GM21423 (cell line): Measurements from ENCODE around the gene SUPV3L1.
"Not testable (repeated sequence)": the region's sequence is repeated elsewhere in the genome, so short reads cannot be mapped to it uniquely, and the experiment has no call there.

ENCODE experiments used
- ATAC-seq: cut with Tn5 transposase; IDR thresholded peaks from one replicate; pipeline ENCODE4 v1.9.1; 2021; ENCODE audit warnings: mild to moderate bottlenecking, moderate library complexity; ENCODE audit not compliant: unreplicated experiment

Gene SUPV3L1

DNA sequence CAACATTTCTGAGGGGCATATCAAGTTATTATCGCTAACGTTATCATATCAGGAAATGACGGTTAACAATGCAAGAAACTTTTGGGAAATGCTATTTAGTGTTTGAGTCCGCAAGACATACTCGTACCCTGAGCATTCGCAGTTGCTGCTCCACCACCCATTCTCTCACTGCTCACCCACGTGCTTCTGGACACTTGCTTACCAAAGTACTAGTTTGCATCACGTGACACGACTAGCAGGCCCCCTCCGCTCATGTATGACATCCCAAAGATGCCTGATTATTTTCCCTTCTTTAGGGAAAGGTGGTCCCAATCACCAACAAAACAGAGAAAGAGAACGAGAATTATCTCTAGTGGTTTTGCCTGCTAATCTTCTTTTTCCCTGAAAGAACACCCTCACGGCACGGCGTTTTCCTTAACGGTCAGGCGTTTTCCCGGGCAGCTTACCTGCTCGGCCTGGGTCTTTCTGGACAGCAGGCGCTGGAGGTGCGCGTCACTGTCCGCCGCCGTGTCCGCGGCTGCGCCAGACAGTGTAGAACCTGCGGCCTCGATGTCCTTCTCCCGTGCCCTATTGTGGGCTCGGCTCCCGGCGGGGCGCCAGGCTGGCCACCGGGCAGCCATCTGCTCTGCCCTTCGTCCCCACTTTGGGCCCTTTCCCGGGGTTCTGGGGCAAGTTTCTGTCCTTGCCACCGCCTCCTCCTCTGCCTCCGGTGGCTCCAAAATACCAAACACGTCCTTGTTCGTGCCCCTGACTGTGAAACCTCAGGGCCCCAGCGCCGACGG lies at the start of gene SUPV3L1:
Gene SUPV3L1, plus strand, starts transcription at position 492 of the 782 bp plus-strand sequence. Its CDS starts 58 bp downstream, at position 550.
- ATAC-seq: peak; percentile 79

DNA sequence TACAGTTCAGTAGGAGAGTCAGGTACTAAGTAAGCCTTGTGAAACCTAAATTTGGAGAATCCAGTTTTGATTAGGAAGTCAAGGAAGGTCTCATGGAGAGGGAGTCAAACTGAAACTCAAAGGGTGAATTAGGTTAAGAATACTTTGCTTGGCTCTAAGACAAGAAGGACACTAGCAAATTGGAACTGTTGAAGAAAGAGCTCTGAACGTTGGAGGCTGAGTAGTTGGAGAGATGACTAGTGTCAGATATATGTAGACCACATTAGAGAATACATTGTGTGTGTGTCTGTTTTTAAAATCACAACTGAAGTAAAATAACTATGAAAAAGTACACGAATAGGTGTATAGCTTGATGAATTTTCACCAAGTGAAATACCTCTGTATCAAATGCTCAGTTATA lies 49.8 kb upstream of the SUPV3L1 start:
- no peak for ATAC-seq

DNA sequence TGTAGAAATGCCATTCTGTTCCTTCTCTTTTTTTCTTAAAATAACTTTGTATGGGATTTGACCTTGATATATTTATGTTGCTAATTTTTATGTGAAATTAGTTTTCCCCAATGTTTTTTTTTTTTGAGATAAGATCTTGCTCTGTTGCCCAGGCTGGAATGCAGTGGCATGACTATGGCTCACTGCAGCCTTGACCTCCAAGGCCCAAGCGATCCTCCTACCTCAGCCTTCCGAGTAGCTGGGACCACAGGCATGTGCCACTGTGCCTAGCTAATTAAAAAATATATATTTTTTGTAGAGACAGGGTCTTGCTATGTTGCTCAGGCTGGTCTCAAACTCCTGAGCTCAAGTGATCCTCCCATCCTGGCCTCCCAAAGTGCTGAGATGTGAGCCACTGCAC lies 40.1 kb upstream of the SUPV3L1 start:
- no peak for ATAC-seq

DNA sequence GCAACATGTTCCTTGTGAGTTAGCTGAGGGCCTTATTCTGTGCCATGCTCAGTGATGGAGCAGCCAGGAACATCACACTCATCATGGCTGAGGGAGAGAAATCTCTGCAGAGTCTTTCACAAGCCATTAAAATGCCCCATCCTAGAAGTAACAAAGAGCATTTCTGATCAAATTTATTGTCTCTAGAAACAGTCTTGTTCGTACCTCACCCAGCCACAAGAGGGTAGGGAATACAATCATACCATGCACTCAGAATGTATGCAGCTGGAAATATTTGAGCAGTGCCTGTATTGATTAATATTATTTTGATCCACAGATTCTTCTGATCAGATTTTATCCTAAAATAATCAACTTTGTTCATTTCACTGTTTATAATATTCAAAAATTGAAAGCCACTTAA lies 38.7 kb upstream of the SUPV3L1 start:
- no peak for ATAC-seq

DNA sequence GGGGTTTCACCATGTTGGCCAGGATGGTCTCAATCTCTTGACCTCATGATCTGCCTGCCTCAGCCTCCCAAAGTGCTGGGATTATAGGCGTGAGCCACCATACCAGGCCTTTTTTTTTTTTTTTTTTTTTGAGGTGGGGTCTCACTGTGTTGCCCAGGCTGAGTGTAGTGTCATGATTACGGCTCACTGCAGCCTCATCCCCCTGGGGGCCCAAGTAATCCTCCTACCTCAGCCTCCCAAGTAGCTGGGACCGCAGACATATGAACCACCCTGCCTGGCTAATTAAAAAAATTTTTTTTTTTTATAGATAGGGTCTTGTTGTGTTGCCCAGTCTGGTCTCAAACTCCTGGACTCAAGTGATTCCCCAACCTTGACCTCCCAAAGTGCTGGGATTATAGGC lies 38.0 kb upstream of the SUPV3L1 start:
- ATAC-seq: not testable (repeated sequence)

DNA sequence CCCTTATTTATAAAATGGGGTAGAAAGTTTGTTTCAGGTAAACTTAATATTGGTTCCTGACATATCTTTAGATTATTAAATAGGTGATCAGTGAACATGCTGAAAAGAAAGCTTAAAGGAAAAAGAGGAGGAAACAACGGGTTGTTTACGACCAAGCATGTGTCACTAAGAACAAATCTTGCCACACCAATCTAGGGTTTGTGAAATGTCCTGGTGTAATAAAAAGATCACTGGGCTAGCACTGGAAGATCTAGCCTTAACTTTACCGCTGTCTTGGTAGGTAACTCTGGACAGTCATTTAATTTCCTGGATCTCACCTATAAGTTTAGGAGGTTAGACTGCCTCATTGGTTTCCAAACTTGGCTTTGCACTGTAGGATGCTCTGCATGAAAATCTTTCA lies 37.1 kb upstream of the SUPV3L1 start:
- ATAC-seq: no peak

DNA sequence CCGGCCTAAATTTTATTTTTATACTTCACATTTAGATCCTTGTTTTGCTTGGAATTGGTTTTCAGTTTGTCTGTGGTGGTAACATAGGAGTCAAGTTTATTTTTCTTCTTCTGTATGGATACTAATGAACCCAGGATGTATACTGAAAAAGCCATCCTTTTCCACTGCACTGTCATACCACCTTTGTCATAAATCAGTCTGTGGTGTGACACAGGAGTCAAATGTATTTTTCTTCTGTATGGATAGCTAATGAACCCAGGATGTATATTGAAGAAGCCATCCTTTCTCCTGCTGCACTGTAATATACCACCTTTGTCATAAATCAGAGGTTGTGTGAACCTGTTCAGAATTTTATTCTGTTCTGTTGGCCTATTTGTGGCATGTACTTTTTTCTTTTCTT lies 34.7 kb upstream of the SUPV3L1 start:
- ATAC-seq: no peak

DNA sequence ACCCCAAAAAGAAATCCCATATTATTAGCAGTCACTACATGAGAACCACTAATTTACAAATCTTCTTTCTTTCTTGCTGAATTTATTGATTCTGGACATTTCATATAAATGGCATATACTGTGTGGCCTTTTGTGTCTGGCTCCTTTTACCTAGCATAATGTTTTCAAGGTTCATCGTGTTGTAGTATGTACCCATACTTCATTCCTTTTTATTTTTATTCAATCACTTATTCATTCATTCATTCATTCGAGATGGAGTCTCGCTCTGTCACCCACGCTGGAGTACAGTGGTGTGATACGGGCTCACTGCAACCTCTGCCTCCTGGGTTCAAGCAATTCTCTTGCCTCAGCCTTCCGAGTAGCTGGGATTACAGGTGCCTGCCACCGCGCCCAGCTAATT lies 34.2 kb upstream of the SUPV3L1 start:
- ATAC-seq: no peak

DNA sequence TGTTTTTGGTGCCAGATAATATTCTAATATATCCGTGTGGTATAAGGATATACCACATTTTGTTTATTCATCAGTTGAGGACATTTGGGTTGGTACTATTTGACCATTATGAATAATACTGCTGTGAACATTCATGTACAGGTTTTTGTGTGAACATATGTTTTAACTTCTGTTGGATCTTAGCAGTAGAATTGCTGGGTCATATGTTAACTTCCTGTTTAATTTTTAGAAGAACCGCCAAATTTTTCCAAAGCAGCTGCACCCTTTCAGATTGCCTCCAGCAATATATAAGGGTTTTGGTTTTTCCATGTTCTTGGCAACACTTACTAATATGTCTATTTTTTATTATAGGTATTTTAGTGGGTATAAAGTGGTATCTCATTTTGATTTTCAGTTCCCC lies 33.3 kb upstream of the SUPV3L1 start:
- ATAC-seq: no peak

DNA sequence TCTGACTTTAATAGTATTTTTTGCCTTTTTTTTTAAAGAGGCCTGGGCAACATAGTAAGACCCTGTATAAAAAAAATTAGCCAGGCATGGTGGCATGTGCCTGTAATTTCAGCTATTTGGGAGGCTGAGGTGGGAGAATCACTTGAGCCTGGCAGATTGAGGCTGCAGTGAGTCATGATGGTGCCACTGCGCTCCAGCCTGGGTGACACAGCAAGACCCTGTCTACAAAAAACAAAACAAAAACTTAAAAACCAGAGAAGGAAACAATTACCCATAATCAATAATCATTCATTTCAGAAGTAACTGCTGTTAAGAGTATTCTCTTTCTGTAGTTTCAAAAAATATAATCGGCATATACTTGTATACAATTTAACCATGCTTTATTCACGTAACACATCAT lies 28.1 kb upstream of the SUPV3L1 start:
- ATAC-seq: no peak

DNA sequence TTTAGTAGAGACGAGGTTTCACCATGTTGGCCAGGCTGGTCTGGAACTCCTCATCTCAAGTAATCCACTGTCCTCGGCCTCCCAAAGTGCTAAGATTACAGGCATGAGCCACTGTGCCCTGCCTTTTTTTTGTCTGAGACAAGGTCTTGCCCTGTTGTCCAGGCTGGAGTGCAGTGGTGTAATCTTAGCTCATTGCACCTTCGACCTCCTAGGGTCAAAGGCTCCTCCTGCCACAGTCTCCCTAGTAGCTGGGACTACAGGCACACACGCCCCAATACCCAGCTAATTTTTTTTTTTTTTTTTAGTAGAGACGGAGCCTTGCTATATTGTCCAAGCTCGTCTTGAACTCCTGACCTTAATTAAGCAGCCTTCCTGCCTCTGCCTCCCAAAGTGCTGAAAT lies 26.8 kb upstream of the SUPV3L1 start:
- ATAC-seq: no peak

DNA sequence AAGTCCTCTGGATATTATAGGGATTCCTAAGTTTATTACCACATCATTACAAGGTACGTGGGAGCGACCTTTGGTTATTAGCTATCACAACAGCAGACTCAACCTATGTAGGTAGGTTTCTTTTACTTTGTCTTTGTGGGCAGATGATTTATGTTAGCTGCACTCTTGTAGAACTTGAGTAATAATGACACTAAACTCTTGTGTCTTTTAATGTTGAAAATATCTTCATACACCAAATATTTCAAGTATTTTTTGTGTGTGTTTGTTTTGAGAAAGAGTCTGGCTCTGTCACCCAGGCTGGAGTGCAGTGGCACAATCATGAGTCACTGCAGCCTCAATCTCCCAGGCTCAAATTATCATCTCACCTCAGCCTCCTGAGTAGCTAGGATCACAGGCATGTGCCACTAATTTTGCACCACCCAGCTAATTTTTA lies 19.2 kb upstream of the SUPV3L1 start:
- no peak for ATAC-seq

DNA sequence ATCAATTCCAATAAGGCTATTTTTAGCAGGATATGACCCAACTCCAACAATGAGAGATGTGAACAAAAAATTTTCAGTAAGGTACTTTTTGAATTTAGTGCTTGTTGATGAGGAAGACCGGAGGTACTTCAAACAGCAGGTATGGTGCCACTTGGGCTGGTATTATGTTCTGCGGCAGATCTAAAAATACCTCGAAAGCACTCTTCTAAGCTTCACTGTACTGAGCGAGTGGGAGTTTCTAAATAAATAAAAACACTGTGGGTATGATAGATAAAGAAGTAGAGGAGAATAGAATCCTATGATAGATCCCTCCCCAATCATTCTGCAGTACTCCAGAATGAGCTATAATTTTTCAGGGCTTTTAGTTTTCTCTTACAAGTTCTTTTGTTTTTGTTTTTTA lies 11.5 kb upstream of the SUPV3L1 start:
- no peak for ATAC-seq

DNA sequence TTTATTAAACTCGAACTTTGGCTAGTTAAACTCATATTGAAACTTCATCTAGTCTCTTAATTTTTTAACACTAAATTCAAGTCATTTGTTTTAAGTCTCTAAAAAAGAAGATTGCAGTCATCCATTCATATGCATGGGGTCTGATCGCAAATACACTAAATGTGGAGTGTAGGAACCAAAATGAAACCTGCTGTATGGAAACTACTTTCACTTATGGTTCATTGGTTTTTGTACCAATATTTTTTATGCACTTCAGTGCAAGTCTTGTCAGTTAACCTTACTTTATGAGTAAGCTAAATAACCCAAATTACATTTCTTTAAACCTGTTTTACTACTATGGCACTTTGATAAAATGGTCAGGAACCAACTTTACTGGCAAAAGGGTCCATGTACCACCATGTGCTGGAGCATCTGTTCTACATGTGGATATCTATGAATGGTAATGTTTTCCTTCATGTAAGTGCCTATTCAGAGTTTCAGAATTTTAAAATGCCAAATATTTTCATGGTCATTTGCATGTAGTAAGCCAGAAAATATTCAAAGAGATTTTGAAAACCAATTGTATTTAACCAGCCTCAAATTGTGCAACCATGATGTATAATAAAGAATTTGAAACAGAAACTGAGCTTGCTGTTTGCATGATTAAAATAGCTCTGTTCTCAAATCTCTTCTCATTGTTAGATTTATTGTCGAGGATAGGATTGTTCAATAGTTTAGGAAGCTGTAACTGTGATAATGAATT lies 7.6 kb upstream of the SUPV3L1 start:
- peak; percentile 64 for ATAC-seq

DNA sequence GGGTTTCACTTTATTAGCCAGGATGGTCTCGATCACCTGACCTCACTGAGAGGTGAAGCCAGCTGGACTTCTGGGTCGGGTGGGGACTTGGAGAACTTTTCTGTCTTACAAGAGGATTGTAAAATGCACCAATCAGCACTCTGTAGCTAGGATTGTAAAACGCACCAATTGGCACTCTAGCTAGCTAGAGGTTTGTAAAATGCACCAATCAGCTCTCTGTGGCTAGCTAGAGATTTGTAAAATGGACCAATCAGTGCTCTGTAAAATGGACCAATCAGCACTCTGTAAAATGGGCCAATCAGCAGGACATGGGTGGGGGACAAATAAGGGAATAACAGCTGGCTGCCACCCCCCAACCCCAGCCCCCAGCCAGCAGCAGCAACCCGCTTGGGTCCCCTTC lies 4.7 kb upstream of the SUPV3L1 start:
- not testable (repeated sequence) for ATAC-seq

DNA sequence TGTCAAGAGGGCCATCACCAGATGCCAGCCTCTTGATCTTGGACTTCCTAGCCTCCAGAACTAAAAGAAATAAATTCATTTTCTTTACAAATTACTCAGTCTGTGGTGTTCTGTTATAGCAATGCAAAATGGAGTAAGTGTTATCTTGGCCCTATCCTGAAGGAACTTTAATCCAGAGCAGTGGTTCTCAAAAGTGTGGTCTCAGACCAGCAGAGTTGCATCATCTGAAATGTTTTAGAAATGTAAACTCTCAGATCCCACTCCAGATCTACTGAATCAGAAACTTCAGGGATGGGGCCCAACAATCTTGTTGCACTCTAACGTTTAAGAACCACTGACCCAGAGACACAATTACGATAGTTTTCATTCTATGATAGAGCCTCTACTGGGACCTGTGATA lies 3.2 kb upstream of the SUPV3L1 start:
- no peak for ATAC-seq

DNA sequence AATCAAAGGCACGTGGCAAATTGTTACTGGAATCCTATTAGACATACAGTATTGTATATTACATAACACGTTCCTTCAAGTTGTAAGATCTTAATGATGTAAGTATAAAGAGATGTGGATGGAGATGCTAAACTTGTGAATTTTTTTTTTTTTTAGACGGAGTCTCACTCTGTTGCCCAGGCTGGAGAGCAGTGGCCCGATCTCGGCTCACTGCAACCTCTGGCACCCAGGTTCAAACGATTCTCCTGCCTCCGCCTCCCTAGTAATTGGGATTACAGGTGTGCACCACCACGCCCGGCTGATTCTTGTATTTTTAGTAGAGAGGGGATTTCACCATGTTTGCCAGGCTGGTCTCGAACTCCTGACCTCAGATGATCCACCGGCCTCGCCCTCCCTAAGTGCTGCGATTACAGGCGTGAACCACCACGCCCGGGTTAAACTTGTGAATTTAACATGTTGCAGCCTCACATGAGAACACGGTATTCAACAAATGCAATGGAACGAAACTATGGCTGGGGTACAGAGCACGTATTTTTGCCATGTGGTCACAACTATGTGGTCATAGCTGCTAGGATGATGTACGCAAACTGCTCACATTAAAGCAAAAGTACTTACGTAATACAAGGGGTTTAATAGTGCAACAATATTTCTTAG lies 818 bp upstream of the SUPV3L1 start:
- ATAC-seq: peak; percentile 26

DNA sequence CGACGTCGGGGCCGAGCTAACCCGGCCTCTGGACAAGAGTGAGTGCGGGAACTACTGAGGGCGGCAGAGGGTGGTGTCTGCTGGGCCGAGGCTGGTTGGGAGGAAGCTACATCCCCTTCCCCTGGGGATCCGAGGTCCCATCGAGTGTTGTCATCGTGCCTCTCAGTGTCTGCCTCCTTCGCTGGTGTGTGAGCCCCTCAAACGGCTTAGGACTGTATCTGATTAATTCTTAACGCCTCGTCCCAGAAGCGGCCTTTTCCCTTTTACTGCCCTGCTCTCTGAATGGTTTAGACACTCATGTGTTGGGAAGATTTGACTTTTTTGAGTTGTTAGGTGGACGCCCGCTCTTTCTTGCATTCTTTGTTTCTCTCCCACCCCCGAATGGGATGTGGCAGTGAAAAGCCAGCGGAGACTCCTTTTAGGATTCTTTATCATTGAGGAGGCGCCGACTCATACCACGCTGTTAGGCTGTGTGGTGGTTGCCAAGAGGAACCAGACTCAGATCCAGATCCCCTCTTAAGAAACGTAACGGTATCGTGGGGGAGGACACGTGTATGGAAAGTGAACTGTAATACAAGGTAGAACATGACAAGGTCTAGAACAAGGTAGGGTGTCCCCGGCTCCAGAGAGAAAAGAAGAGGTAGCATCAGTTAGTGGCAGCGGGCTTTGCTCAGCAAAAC lies 631 bp downstream of the SUPV3L1 start:
- no peak for ATAC-seq

DNA sequence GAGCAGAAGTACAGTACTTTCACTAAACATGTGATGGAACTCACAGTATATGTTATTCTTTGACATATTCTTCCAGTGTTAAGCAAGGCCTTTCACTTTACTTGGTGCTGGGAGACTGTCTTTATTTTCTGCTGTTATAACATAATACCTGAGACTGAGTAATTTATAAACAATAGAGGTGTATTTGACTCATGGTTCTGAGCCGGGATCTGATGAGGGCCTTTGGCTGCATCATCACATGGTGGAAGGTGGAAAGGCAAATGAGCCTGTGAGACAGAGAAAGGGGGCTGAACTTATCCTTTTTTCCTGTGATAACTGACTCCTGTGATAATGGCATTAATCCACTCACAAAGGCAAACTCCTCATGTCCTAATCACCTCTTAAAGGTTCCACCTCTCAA lies 1.4 kb downstream of the SUPV3L1 start:
- ATAC-seq: no peak

DNA sequence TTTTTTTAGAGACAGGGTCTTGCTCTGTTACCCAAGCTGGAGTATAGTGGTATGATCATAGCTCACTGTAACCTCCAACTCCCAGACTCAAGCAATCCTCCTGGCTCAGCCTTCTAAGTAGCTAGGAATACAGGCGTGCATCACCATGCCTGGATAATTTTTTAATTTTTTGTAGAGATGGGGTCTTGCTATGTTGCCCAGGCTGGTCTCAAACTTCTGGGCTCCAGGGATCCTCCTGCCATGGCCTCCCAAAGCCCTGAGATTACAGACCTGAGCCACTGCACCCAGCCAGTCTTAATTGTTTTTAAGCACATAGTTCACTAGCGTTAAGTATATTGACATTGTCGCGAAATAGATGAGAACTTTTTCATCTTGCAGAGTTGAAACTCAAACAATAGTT lies 2.0 kb downstream of the SUPV3L1 start:
- no peak for ATAC-seq

DNA sequence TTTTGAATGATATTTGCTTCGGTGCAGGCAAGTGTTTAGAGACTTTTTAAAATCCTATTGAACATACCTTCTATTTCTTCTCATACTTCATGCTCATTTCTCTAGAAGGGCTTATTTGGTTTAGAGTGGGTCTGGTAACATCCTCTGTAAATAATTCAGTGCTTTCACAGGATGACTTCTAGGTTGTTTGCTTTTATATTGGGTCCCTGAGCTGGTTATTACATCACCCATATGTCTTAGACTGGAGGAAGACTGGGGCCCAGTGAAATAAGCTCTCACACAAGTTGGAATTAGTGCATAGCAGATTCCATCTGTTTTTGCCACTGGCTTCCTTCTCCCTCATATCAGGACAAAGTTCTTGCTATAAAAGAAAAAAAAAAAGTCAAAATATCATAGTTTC lies 6.5 kb downstream of the SUPV3L1 start:
- ATAC-seq: no peak
